GM21423 (cell line): ENCODE measurements around the gene GIN1.
"Not testable (repeated sequence)": the region's sequence is repeated elsewhere in the genome, so short reads cannot be mapped to it uniquely, and the experiment has no call there.

Experiments
- ATAC-seq: cut with Tn5 transposase; IDR thresholded peaks from one replicate; pipeline ENCODE4 v1.9.1; 2021; ENCODE audit warnings: mild to moderate bottlenecking, moderate library complexity; ENCODE audit not compliant: unreplicated experiment

The GIN1 gene

GRCh38 chr5:103110403-103110802 lies 9.5 kb downstream of the GIN1 start:
- ATAC-seq, result no peak

GRCh38 chr5:103109277-103109676 lies 10.7 kb downstream of the GIN1 start:
- ATAC-seq, result no peak

GRCh38 chr5:103108086-103108485 lies 11.9 kb downstream of the GIN1 start:
- ATAC-seq, result no peak

DNA sequence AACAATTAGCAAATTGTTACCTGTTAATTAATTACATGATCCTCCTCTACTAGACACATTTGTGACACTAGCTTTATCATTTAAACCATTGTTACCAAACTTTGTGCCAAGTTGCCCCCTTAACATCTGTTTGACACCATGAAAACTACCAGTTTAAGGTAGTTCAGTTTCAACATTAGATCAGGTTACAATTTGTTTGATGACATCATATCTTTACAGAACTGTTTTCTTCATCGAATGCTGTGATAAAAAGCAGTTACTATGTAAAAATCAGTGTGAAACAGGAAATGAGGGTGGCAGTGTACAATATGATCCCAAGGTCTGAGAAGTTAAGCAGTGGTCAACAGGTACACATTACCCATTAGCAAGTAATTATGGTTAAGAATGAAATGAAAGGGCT lies 17.7 kb downstream of the GIN1 start:
- no peak for ATAC-seq

DNA sequence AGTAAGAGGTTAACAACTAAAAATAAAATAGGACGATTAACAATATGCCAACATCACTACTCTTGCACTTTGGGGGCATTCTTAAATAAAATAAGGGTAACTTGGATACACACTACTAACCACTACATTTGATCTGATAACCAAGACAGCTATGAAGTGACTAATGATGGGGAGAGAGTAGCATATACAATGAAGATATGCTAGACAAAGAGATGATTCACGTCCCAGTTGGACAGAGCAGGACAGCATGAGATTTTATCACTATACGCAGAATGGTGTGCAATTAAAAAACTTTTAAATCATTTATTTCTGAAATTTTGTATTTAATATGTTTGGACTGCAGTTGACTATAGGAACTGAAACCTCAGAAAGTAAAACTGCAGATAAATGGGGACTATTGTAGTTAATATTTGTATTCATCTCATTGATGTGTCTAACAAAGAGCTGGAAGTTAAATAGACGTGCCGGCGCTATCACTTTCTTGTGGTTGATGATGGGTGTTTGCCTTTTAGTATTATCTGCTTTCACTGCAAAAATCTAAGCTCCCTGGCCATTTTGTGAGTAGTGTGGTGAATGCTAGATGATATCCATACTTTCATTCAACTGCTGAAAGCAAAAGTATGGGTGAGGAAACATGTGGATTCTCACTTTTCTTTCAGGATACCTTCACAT lies 18.7 kb downstream of the GIN1 start:
- ATAC-seq, result no peak

DNA sequence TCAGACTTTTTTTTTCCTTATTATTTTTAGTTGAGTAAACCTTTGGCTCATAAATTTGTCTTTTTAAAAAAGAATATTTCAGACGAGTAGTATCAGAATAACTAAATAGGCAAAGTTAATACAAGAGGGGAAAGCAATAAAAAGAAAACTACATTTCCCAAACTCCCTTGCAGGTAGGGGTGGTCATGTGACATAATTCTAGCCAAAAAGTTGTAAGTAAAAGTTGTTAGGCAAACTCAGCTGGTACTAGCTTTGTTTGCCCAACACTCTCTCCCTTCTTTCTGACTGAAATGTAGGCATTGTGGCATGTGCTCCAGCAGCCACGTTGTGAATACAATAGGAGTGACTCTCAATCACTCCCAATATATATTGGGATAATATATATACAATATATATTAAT lies 20.9 kb downstream of the GIN1 start:
- no peak for ATAC-seq

DNA sequence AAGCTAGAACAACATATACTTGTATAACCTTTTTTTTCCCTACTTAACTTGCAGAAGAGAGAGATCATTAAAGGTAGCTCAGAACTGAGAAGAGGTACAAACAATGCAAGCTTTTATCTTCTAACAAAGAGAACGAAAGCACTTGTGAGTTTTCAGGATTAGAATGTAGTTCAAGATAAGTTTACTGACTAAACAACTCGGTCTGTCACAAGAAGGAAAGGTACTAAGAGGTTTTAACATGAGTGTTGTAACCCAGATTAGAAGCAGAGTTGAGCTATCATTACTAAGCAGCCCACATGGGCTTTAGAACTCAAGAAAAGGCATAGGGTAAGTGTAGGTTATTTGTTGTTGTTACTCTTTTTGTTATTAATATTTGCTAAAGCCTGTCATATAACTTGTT lies 25.2 kb downstream of the GIN1 start:
- ATAC-seq, result no peak

- no peak for ATAC-seq
These were observed 26.2 kb downstream of the GIN1 start for GRCh38 chr5:103093727-103094126.

- no peak for ATAC-seq
These were observed 27.3 kb downstream of the GIN1 start for GRCh38 chr5:103092676-103093075.

GRCh38 chr5:103090791-103091190 lies 29.1 kb downstream of the GIN1 start:
- ATAC-seq, result no peak

DNA sequence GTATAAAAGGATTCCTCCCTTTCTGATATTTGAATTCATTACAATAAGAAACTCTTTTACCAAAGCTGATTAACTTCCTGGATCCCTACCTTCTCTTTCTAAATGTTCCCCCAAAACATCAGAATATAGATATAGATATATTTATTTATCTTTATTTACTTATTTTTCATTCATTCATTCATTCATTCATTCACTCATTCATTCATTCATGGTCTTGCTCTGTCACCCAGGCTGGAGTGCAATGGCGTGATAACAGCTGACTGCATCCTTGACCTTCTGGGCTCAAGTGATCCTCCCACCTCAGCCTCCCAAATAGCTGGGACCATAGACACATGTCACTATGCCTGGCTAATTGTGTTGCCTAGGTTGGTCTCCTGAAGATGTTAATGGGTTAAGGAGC lies 30.7 kb downstream of the GIN1 start:
- no peak for ATAC-seq

DNA sequence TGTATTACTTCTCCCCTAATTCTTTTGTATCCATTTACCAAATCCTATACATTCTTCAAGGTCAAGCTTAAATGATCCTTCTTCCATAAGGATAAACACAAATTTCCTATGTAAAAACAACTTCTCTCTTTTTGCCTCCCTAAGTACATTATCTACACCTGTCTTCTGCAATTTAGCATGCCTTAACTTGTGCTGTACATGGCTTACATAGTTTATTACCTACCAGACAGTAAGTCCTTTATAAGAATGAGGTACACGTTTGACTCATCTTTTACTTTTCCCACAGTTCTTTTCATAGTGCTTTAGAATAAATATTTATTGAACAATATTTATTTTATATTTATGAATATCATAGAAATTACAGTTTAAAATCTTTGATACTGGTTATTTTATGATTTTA lies 33.4 kb downstream of the GIN1 start:
- ATAC-seq, result no peak

DNA sequence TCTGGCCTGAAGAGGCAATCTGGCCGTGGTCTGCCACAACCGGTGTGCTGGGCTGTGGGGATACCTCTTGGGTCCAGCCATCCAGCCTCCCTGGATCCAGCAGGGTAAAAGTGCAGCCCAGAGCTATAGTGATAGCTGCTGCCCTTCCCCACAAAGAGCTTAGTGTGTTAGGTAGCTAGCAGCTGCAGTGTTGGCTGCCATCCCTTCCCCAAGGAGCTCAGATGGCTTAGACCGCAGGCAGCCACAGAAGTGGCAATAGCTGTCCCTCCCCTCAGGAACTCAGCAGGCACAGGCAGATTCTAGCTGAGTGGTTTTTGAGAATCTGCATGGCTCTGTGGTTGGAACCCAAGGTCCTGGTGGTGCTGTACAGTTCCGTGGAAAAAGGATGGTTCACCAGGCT lies 40.1 kb downstream of the GIN1 start:
- ATAC-seq, result no peak

DNA sequence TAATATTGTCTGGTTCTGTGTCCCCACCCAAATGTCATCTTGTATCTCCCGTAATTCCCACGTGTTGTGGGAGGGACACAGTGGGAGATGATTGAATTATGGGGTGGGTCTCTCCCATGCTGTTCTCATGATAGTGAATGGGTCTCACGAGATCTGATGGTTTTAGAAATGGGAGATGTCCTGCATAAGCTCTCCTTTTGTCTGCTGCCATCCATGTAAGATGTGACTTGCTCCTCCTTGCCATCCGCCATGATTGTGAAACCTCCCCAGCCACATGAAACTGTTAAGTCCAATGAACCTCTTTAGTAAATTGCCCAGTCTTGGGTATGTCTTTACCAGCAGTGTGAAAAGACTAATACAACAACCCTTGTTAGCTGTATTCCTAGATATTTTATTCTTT lies 44.5 kb downstream of the GIN1 start:
- no peak for ATAC-seq

DNA sequence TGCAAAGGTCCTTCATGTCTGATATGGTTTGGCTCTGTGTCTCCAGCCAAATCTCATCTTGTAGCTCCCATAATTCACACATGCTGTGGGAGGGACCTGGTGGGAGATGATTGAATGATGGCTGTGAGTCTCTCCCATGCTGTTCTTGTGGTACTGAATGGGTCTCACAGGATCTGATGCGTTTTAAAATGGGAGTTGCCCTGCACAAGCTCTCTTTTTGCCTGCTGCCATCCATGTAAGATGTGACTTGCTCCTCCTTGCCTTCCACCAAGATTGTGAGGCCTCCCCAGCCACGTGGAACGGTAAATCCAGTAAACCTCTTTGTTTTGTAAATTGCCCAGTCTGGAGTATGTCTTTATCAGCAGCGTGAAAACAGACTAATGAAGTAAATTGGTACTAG lies 46.4 kb downstream of the GIN1 start:
- ATAC-seq, result not testable (repeated sequence)

DNA sequence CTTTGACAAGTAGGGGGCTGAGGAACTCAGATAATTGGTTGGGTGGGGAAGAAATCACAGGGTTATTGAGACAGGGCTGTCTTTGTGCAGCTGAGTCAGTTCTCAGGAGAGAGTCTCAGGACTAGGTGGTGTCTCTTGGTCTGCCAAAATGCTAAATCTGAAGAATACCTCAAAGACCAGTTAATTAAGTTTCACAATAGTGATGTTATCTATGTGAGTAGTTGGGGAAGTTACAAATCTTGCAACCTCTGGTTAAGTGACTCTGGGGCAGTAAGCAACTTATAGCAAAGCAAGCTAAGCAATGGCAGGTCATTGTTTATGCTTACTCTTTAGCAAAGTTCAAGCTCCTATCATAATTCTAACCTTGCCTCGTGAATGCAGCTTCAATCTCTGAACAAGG lies 53.6 kb downstream of the GIN1 start:
- no peak for ATAC-seq

GRCh38 chr5:103060424-103060954 lies 59.4 kb downstream of the GIN1 start:
- ATAC-seq, result no peak

DNA sequence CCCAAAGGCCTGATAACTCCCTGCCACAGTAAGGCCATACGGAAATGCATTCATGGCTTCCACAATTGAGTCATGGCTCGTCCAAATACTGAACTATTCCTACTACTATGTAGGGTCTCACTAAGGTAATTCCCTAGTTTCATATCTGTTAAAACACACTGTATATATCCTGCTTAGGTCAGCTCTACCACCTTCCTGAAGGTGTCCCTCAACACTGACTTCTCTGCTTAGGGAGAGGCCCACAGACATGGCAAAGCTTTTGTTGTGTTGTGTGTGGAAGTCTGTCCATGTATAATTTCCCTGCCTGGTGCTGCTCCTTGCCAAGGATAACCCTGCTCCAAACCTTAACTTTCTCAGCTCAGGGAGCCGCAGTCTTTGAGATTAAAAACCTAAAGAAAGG lies 60.4 kb downstream of the GIN1 start:
- no peak for ATAC-seq

- ATAC-seq, result no peak
These were observed 62.5 kb downstream of the GIN1 start for GRCh38 chr5:103057208-103058130.

DNA sequence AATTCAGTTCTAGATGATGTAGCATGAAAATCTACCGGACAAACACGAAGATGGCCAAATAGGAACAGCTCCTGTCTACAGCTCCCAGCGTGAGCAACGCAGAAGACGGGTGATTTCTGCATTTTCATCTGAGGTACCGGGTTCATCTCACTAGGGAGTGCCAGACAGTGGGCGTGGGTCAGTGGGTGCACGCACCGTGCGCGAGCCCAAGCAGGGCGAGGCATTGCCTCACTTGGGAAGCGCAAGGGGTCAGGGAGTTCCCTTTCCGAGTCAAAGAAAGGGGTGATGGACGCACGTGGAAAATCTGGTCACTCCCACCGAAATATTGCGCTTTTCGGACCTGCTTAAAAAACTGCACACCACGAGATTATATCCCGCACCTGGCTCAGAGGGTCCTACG lies 73.2 kb downstream of the GIN1 start:
- not testable (repeated sequence) for ATAC-seq

DNA sequence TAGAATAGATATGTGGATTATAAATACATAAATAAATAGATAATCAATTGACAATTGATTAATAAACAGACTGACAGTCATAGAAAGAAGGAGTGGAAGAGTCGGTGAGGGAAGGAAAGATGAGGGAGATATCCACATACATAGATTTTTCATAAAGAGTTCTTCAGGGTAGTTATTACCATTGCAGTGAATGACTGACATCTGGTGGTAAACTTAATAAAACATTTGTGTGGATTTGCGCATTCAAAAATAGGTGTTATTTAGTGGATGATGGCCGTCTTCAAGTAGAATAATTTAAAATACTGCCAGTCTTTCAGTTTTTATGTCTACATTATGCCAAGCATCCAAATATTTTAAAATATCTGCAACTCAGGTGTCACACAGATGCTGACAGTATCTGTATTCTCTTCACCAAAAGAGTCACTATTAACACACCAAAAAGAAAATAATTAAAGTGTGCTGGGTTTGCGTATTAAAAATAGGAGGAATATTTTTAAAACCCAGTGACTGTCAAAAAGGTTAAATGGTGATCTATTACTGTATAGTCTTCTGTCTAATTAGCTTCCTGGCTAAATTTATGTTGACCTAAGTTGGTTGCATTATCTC lies 78.8 kb downstream of the GIN1 start:
- ATAC-seq, result no peak
